ENCODE results near the gene GALNT9.

DNA sequence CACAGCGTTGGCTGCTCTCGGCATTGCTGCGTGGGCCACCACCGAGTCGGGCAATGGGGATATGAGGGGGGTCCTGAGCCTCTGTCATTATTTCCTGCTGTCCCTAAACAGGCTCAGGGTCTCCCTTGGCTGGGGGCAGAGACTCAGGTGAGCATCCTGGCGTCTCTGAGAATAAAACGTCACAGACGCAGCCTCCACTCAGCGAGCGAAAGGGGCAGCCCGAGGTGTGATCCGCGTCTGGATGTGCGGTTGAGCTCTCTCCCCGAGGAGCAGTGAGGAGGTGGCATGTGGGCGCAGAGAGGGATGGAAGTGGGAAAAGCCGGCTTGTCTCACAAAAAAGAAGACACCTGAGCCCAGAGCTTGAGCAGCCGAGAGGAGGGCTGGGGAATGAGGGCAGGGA is 62.6 kb downstream of the GALNT9 start:
- TF ChIP-seq POLR2A (IDR thresholded peaks at IDR 0.05) (no peak), CTCF (IDR thresholded peaks at IDR 0.05) (no peak), EP300 (IDR thresholded peaks at IDR 0.05) (no peak)

Data from tibial nerve (tissue), 4 donors.